ENCODE measurements around the gene C1orf74.

The C1orf74 gene

DNA sequence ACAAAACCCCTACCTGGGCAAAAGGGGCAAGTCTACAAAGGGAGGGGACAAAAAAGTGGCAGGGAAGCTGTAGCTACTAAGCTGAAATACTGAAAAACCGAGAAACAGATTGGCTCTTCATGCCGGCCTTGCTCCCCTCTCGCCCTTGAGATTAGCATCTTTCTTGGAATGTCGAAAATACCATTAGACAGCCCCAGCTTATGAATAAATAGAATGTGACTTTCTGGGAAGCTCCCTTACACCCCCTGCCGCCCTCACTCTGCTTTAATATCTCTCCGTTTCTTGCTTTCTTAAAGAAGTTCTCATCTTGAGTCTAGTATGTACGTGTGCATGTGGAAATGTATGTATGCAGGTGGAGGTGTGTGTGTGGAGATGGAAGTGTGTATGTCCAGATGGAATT, 14.4 kb downstream of the C1orf74 start:
- no peak for DNase-seq (ENCODE audit: low read depth)

- DNase-seq (ENCODE audit: low read depth) = peak; percentile 66
These were observed 15.0 kb downstream of the C1orf74 start for GRCh38 chr1:209769171-209769904.

DNA sequence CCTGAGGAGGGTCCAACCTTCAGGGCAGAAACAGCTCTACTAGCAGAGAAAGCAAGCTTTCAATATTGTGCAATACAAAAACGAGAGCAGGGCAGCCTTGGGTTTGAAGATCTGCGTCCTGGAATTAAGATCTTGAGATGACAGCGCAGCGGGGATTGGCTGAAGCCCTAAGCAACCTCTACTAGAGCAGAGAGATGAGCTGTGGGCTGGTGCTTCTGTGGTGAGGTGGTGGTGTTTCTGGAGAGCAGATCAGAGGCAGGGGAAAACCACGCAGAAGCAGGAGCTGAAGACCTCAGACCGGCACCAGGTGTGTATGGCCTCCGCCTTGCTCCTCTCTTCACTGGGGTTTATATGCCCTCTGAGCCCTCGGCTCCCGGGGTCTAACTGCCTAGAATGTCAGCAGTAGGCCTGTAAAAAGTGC, 16.0 kb downstream of the C1orf74 start:
- DNase-seq (ENCODE audit: low read depth) = peak; percentile 77

DNA sequence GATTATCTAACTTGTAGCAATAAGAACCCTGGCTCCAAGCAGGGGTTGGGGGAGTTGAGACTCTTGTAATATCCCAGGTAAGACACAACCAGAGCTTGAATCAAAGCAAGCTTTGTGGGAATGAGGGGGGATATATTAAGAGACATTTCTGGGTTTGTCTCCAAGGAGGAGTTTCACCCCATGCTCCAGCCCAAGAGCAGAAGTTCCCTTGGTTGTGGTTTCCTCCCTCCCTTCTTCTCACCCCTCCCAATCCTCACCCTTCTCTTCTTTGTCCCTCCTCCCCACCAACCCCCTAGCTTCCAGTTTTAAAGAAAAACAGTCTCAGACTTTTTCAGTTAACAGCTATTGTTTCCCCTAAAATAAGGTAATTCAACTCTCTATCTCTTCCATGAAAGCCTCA, 16.7 kb downstream of the C1orf74 start:
- DNase-seq (ENCODE audit: low read depth) = no peak

DNA sequence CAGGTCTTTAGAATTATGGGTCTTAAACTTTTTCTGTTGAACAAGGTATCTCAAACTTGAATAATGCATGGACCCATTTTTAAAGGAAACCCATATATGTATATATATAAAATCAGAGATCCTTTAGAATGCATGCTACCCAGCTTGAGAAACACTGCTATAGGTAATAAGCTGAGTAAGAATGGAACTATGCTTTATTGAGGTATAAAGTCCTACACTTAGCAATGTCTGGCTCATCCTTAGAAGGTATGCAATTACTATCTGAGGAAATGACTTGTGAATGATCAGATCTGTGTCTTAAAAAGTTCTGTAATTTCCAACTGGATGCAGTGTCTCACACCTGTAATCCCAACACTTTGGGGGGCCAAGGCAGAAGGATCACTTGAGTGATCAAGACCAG, 17.3 kb downstream of the C1orf74 start:
- no peak for DNase-seq (ENCODE audit: low read depth)

- DNase-seq (ENCODE audit: low read depth) = no peak
These were observed 18.3 kb downstream of the C1orf74 start for GRCh38 chr1:209766051-209766450.

DNA sequence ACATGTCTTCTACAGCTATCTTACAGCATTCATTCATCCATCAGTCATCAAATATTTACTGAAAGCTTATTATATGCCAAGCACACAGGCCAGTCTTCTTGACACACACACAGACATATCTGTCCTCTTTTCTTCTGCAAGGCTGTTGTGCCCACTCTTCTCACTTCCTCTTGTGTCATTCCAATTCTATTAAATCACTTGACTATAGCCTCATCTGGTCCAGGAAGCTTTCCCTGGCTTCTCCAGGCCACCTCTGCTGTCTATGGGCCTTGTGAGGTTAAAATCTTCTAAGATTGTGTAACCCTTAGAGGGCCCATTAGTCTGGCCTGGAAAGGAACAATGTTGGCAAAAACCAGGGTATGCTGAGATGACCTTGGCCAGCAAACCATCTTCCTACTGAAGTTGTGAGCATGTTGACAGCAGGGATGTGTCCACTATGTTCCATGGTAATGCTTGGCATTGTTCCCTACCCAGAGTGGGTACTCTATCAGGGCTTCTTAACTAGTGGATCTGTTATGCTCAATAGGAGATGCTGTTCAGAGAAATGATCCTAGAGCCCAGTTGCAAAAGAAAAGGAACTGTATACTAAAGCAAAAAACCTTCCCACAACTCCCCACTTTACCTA, 23.2 kb downstream of the C1orf74 start:
- no peak for DNase-seq (ENCODE audit: low read depth)

DNA sequence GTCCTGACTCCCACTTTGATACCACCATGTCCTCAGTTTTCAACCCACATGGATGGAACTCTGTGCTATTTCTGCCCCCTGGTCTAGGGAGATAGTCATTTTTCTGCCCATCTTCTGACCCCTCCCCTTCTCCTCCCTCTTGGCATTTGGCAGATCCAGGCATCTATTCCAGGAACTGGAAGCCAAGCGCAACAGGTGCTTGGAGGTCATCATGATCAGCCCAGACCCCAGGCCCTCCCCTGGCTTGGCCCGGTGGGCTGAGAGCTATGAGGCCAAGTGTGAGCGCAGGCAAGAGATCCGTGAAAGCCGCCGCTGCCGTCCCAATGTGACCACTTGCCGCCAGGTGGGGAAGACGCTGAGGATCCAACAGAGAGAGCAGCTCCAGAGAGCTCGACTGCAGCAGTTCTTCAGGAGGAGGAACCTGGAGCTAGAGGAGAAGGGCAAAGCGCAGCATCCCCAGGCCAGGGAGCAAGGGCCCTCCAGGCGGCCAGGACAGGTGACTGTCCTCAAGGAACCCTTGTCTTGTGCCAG, 24.5 kb downstream of the C1orf74 start:
- no peak for DNase-seq (ENCODE audit: low read depth)

GRCh38 chr1:209758400-209758799, 26.0 kb downstream of the C1orf74 start:
- DNase-seq (ENCODE audit: low read depth) = no peak

GRCh38 chr1:209756615-209757445, 27.5 kb downstream of the C1orf74 start:
- DNase-seq (ENCODE audit: low read depth) = no peak

GRCh38 chr1:209755926-209756614, 28.3 kb downstream of the C1orf74 start, which contains the start of gene TRAF3IP3:
Gene TRAF3IP3 (plus strand): TSS chr1:209756053. CDS start chr1:209760040, 3,987 bp downstream.
- peak; percentile 67 for DNase-seq (ENCODE audit: low read depth)

DNA sequence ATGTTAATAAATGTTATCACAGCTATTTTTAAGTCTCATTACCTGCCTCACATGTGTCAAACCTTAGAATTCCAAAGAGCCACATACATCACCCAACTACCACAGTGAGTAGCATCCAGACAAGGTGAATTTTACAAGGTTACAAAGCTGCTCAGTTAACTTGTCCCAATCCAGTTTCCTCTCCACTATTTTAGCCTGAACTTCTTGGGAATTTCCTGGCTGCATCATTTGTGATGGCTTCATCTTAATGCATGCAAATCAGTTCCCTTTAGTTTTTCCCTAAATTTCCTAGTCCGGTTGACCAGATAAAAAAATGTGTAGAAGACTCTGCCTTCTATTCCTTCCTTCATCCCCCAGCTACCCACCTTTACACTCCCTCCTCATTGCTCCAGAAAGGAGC, 29.1 kb downstream of the C1orf74 start:
- no peak for DNase-seq (ENCODE audit: low read depth)

DNA sequence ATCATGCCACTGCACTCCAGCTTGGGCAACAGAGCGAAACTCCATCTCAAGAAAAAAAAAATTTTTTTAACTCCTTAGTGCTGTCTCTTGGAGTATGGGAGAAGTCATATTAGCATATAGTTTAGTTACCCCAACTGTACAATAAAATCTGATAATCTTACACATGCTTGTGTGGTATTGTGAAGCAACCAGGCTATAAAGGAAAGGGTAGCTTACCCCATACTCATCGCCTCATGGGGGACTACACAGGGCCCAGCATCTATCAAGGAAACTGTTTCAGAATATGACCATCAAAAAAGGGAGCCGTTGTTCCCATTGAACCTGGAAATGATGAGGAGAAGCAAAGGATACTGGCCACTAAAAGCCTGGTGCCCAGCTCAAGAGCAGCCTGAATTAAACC, 31.5 kb downstream of the C1orf74 start:
- no peak for DNase-seq (ENCODE audit: low read depth)

- no peak for DNase-seq (ENCODE audit: low read depth)
These were observed 32.6 kb downstream of the C1orf74 start for GRCh38 chr1:209751627-209752231.

GRCh38 chr1:209749670-209750323, 34.6 kb downstream of the C1orf74 start:
- no peak for DNase-seq (ENCODE audit: low read depth)

- no peak for DNase-seq (ENCODE audit: low read depth)
These were observed 35.2 kb downstream of the C1orf74 start for GRCh38 chr1:209749205-209749604.

- no peak for DNase-seq (ENCODE audit: low read depth)
These were observed 35.7 kb downstream of the C1orf74 start for GRCh38 chr1:209748620-209749019.

GRCh38 chr1:209747580-209748262, 36.6 kb downstream of the C1orf74 start:
- peak; percentile 89 for DNase-seq (ENCODE audit: low read depth)

DNA sequence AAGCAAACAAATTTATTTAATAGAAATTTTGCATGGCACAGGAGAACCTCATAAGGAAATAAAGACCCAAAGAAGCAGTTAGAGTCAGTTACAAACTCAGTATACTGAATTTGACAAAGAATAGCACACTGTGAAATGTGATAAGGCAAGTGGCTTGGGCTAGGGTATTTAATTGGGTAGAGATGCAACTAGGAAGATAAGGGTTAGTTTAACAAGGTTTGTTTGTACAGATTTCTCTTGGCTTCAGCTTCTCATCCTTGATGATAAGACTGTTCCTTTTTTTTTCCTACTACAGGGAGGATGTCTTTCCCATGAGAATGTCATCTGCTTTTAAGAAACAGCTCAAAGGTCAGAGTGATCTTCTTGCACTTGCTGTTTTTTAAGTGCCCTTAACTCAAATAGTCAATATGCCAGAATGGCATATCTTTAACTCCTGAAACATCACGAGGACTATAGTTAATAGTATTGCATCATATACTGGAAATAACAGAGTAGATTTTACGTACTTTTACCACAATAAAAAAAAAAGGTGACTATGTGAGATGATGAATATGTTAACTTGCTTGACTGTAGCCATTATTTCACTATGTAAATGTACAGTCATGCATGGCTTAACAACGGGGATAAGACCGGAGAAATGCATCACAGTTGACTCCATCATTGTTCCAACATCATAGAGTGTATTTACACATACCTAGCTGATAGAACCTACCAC, 37.8 kb downstream of the C1orf74 start:
- DNase-seq (ENCODE audit: low read depth) = no peak

DNA sequence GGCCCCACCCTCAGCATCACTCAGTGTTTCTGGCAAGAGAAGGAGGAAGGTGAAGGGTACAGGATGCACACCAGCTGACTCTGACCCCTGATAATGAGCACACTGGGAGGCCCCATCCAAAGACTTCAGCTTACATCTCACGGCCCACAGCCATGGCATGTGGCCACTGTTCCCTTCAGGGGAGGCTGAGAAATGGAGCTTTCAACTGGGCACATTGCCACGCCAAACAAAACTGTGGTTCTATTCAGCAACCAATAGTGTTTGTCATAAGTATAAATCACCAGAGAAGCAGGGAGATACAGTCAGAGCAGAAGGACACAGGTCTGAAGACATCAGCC, 41.2 kb downstream of the C1orf74 start:
- DNase-seq (ENCODE audit: low read depth) = no peak
